Forelimb muscle (tissue), 1 donor: ENCODE measurements around the gene HJURP. TPM values are rescaled to one million over a fixed set of nuclear protein-coding genes. Genes with fewer than 3 reads are reported as not detected.
"Not testable (repeated sequence)": the region's sequence is repeated elsewhere in the genome, so short reads cannot be mapped to it uniquely, and the experiment has no call there.

Experiments
- DNase-seq: peaks from one replicate; pipeline ENCODE4 v3.0.0-alpha.2; 2013; ENCODE audit warnings: low read depth
- polyA plus RNA-seq: library from polyadenylated mRNA; unstranded; fragments of 120-200 nt; gene quantifications from one replicate; pipeline ENCODE4 v1.2.1, GENCODE V29; 2013; ENCODE audit not compliant: insufficient read length

HJURP gene, protein sequence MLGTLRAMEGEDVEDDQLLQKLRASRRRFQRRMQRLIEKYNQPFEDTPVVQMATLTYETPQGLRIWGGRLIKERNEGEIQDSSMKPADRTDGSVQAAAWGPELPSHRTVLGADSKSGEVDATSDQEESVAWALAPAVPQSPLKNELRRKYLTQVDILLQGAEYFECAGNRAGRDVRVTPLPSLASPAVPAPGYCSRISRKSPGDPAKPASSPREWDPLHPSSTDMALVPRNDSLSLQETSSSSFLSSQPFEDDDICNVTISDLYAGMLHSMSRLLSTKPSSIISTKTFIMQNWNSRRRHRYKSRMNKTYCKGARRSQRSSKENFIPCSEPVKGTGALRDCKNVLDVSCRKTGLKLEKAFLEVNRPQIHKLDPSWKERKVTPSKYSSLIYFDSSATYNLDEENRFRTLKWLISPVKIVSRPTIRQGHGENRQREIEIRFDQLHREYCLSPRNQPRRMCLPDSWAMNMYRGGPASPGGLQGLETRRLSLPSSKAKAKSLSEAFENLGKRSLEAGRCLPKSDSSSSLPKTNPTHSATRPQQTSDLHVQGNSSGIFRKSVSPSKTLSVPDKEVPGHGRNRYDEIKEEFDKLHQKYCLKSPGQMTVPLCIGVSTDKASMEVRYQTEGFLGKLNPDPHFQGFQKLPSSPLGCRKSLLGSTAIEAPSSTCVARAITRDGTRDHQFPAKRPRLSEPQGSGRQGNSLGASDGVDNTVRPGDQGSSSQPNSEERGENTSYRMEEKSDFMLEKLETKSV
- polyA plus RNA-seq: 10.0 TPM

DNA sequence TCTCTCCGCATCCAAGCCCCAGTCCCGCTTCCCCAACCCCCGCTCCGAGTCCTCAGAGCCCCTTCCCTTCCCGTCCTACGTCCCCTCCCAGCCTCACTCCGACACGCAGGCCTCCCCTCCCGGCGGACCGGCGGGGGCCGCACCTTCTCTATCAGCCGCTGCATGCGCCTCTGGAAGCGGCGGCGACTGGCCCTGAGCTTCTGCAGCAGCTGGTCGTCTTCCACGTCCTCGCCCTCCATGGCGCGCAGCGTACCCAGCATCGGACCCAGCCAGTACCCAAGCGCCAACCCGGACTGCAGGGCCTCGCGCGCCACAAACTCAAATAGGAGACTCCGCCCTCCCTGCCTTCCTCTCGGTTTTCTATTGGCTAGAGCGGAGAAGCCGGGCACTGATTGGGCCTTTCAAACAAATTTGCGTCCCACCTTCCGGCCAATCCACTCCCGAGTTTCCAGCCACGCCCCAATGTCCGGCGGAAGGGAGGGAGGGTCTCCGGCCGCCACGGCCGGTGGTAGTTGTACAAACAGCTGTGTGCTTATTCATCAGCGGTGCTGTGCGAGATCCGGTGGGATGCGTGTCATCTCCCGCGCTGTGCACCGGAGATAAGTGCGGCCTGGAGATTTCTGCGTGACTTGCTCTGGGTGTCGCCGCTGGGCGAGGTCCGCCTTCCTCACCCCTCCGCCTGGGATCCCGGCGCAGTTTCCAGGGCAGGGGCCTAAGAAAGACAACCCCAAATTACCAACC is at the start of gene HJURP:
TSS of gene HJURP (minus strand) at position 295 of the 741 bp plus-strand sequence. CDS start at position 260, 35 bp downstream.
- DNase-seq: peak; percentile 89

DNA sequence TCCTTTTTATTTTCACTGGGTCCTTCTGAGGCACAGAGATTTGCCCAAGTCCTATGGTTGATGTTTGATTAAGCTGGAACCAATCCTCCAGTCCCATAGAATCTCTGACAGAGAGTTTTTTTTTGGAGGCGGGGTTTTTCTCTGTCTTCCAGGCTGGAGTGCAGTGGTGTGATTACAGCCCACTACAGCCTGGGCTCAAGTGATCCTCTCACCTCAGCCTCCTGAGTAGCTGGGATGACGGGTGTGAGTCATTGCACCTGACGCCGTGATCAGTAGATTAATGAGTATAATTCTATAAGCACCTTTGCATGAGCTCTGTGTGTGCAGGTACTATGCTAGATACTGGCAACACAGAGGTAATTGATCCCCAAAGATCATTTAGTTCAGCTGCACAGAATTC is 47.5 kb upstream of the HJURP start:
- DNase-seq: no peak

DNA sequence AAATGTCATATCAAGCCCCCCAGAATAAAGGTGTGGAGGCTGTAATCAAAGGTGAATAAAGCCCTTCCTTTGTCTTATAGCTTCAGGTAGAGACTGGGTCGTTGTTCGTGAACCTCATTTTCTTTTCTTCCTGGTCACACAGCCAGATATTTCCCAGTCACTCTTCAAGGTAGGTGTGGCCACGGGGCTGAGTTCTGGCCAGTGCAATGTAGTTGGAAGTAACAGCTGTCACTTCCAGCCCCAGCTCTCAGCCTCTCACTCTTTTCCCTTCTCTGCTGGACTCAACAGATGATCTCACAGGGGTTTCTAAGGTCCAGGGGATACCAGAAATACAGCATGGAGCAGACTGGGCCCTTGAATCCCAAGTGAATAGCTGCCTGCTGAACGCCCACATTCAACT is 47.0 kb upstream of the HJURP start:
- DNase-seq: no peak

DNA sequence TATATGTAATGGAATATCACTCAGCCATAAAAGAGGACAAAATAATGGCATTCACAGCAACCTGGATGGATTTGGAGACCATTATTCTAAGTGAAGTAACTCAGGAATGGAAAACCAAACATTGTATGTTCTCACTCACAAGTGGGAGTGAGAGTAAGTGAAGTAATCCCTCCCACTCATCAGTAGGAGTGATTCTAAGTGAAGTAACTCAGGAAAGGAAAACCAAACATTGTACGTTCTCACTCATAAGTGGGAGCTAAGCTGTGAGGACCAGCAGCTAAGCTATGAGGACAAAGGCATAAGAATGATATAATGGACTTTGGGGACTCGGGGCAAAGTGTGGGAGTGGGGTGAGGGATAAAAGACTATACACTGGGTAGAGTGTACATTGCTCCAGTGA is 41.9 kb upstream of the HJURP start:
- not testable (repeated sequence) for DNase-seq

DNA sequence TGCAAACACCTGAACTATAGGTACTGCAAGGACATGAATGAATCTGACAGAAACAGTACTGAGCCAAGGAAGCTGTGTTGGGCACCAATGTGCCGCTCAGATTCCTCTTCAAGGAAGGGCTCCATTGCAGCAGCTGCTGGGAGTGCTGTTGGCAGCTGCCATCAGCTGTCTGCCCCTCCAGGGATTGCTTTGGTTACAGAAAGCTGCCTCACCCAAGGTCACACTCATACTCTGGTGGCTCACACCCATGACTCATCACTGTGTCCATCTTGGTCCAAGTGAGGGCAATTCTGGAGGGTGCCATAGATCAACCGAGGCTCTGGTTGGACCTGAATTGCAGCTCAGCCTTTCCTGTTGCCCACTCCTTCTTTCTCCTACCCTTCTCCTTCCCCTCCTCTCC is 38.5 kb upstream of the HJURP start:
- no peak for DNase-seq

DNA sequence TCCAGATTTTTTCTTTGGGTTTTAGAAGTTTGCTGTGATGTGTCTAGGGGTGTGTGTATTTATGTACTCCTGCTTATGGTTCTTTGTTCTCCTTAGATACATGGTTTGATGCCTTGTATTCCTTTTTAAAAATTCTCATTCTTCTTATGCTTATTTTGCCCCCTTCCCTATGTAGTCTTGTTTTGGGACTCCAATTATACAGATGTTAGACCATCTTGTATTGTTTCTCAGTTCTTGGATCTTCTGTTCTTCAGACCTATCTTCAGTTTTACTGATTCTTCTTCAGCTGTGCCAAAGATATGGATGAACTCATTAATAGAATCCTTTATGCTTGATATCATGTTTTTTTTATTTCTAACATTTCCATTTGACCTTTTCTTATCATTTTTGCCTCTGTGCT is 28.0 kb upstream of the HJURP start:
- no peak for DNase-seq

DNA sequence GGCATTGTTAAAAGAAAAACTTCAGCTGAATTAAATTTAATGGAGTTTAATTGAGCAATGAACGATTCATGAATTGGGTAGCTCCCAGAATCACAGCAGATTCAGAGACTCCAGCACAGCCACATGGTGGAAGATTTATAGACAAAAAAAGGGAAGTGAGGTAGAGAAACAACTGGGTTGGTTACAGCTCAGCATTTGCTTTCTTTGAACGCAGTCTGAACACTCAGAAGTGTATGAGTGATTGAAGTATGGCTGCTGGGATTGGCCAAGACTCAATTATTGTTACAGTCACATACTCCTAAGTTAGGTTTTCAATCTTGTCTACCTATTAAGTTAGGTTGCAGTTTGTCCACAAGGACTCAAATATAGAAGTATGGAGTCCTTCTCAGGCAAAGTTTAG is 17.8 kb upstream of the HJURP start:
- DNase-seq: not testable (repeated sequence)

DNA sequence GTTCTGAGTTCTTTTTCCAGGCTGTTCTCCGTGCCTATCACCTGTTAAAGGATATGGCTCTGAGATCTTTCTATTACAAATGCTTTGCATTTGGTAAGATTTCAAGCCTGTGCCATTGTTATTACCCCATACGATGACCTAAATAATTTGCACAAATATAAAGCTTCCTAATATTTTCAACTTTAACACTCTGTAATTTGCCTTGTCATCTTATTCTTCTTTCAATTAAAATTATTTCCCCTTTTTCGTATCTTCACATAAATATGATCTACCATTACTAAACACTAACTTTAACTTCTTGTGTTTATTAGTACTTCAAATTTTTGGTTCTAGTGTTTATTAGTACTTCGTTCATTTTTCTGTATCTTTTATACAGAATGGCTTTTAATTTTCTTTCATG is 17.1 kb upstream of the HJURP start:
- DNase-seq: no peak

DNA sequence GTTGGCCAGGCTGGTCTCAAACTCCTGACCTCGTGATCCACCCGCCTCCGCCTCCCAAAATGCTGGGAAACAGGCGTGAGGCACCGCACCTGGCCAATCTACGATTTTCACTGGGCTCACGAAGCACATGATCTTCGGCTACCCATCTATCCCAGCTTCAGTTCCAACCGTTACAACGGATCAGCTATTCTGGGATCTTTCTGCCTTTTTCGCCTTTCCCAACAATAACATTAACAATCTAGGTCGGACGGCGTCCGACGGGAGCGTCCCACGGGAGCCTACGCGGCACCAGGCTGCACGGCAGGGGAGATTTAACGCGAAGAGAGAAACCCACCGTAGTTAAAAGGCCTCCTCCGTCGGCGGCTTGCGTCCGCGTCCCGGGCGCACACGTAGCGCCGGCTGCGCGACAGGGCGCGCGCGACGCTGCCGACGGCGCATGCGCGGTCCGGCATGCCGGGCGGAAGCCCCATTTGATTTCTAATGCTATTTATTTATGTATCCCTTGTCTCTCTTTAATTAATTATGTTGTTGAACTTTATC is 13.7 kb upstream of the HJURP start, which contains the start of gene MSL3B:
TSS of gene MSL3B (minus strand) at position 394 of the 540 bp plus-strand sequence.
- DNase-seq: no peak

DNA sequence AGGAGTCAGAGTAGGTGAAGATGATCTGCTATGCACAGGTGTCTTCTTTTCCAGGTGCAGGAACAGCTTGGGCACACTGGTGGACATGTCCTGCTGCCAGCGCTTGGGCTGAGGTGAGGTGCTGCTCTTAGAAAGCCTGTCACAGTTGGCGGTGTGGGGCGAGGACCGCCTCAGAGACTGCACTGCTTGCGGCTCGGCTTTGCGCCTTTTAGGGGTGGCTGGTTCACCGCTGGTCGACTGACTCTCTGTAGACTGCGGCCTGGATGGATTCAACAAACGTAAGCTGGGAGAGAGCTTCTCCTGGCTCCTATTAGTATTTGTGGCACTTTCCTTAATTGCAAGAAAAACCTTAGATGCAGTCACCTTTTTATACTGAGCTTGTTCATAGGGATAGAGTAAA is 12.1 kb upstream of the HJURP start:
- DNase-seq: no peak

DNA sequence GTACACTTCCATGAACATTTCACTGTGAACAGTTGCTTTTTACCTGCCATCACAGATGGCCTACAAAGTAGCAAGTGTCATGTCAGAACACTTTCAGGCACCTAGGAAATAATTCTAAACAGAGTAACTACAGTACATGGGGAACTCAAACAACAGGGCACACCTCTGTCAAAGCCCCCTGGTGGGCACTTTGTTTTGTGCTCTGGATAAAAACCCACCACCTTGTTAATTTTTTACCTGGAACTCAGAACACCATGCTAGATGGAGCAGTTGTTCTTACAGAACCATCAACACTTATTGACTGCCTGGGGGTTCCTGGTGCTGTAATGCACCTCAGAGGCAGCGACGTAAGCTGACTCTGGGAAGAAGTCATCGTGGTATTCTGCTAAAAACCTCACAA is 11.5 kb upstream of the HJURP start:
- DNase-seq: no peak

DNA sequence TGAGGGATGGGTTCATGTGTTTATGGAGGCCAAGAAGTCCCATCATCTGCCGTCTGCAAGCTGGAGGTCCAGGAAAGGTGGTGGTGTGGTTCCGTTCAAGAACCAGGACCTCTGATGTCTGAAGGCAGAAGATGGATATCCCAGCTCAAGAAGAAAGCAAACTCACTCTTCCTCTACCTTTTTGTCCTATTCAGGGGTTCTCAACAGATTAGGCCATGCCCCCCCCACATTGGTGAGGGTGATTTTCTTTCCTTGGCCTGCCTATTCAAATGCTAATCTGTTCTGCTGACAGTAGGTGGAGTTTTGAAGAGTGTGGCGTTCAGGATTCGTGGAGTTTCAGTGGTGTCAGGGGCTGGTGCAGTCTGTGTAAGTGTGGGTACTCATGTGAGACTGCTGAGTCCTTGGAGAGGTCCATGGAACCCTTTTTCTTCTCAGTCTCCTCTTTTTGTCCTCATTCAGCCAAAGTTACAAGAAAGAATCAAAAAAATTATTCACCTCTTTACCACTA is 8.0 kb upstream of the HJURP start:
- DNase-seq: no peak

DNA sequence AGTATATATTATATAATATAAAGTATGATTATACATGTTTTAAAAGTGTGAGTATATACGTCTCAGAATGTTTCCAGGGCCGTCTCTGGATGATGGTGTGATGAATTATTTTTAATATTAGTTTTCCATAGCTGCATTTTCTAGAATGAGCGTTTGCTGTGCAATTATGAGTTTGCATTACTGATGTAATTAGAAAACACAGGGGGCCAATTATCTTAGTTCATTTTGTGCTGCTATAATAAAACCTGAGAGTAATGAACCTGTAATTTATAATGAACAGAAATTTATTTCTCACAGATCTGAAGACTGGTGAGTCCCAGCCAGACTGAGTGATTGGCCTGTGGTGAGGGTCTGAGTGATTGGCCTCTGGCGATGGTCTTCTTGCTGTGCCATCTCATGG is 4.0 kb upstream of the HJURP start:
- no peak for DNase-seq

DNA sequence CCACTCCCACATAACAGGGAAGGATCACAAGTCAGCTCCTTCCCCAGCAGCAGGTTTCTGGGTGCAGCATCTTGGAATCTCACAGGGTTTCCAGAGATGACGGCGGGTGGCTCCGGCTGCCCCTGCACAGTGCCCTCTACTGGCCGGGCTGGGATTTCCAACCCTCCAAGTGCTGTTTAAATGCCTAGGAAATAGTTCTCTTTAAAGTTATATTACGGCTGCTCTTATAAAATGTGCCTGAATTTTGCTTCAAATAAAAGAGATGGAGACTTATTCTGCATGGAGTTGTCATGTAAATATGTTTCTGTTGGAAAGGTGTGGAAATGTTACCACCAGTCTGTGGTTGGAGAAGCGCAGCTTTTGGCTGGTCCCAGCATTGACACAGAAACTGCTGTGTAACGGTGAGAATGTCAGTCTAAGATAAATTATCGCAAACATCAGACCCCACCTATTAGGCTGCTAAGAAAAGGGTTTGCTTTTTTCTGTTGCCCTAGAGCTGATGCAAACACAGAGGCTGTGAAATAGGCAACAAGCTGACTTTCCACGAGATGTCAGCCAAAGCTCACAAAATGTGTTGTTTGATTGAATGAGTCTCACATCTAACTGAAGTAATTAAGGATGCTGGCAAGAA is 3.3 kb upstream of the HJURP start:
- no peak for DNase-seq

DNA sequence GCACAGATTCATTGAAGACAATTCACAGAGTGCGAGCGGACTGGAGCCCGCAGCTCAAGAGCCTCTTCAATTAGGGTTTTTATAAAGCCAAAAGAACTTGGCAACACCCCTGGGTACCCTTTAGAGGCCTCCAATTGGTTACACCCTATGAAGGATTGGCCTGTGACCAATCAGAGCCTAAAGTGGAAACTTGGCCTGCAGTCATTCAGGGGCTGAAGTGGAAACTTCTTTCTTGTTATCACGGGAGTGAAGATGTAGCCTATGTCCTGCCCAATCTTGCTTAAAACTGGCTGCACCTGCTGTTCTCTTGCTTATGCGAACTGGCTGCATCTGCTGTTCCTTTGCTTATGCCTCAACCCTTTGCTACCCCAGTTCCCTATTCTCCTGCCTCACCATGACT is 1.8 kb upstream of the HJURP start:
- DNase-seq: no peak

DNA sequence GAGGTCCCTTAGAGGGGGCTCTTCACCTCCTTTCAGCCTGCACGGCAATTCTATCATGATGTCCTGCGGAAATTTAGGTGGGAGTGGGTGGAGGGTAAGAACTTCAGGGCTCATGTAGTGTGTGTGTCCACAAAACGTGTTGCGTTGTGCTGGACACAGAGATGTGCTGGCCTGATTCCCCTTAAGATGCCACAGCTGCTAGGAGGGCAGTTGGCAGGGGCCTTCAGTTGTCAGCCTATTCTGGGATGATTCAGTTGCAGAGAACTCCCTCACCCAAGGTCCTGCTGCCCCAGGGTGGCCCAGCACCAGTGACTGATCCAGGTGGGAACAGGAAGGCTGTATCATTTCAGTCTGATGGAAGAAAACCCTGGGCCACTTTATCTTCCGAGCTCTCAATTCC is 1.0 kb upstream of the HJURP start:
- no peak for DNase-seq

DNA sequence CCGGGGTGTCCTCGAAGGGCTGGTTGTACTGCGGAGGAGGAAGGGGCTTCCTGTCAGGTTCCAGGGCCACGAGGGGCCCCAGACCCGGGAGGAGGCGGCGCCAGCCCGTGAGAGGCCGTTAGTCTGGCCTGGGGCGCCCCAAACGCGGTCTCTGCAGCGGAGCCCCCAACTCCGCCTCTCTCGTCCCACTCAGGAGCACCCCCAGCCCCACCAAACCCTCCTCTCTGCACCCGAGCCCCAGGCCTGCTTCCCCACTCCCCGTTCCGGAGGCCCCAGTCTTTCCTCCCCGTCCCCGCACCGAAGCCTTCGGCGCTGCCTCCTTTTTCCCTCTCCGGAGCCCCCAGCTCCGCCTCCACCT is 473 bp downstream of the HJURP start:
- no peak for DNase-seq

DNA sequence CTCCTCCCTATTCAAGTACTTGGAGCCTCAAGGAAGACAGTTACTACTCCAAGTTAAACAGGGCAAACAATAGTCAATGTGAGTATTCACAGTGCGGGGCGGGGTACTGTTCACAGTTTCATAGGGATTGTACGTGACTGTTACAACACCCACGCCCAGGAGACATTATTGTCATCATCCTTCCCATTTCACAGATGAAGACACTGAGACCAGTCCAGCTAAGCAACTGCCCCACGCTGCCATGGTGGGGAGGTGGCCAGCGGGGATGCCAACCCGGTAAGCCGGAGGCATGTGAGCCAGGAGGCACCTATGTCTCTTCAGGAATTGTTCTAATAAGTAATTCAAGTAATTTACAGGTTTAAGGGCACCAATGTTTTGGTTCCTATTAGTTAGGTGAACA is 982 bp downstream of the HJURP start:
- no peak for DNase-seq

DNA sequence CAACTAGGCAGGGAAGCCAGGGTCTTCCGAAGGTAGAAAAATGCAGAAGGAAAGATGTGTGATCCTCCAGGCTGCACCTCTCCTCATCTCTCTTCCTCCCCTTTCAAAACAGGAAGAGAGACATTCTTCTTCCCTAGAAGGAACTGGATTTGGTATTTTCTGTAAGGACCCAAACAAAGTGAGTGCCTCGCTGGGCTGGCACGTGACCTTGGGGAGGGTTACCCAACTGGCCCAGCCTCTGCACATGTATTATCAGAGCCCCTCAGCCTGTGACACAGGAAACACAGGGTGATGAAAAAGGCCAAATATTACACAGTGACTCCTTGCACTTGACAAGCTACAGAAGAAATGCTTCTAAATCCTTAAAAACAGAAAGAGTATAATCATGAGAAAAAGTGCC is 2.3 kb downstream of the HJURP start:
- no peak for DNase-seq

DNA sequence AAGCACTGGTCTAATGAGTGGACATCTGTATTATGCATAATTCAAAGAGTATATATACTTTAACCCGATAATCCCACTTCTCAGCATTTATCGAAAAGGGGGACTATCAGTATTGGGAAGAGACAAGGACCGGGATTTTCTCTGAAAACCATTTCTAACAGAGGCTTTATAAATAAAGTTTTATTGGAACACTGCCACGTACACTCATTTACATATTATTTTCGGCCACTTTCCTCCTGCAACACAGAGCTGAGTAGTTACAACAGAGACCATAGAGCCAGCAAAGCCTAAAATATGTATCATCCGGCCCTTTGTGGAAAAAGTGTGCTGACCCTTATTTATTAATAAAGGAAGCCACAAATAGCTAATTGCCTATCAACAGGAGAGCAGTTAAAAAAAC is 3.2 kb downstream of the HJURP start:
- DNase-seq: no peak

DNA sequence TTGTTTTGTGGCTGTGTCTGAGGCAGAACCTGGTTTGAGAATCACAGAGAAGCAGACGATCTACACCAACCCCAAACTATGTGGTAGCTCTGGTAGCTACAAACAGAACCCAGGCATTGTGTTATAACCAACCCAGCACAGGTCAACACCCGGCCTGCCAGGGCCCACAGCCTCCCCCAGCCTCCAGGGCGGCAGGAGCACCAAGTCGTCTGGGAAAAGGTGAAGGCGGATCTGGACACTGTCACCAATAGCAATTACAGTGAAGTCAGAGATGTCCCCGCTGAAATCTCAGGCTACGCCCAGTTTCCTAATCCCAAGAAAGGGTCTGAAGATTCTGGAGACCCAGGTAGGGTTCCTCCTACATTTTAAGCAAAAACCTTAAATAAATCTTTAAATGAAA is 3.6 kb downstream of the HJURP start:
- no peak for DNase-seq
